H1 (cell line): Measurements from ENCODE around the gene MPND. TPM values are rescaled to one million over a fixed set of nuclear protein-coding genes. Genes with fewer than 3 reads are reported as not detected.

Experiments
- CTCF ChIA-PET: fragments of 300-600 bp; sonication (Branson Sonifier 250); formaldehyde crosslinking; loops from one replicate; lab custom pipeline; 2021; ENCODE audit not compliant: partially characterized antibody; lab: Charles Lee
- POLR2A ChIA-PET: fragments of 300-600 bp; sonication (Branson Sonifier 250); formaldehyde crosslinking; loops from one replicate; lab custom pipeline; 2021; ENCODE audit warnings: inconsistent platforms; ENCODE audit not compliant: partially characterized antibody; lab: Charles Lee
- DNase-seq, 2 experiments: peaks; one replicate each; pipeline versions ENCODE4 v3.0.0 to v3.0.0-alpha.2; 2010 to 2022; ENCODE audit warnings: low spot score in 2 of 2, low read depth in 1 of 2, mixed read lengths in 1 of 2
- FAIRE-seq: peaks from 2 replicates; lab custom pipeline; 2011; peaks lifted over from hg19 to GRCh38; lab: Jason Lieb, UNC
- H2AFZ ChIP-seq: 2 replicates; pipeline ENCODE4 v1.8.1; 2012; ENCODE audit warnings: low read length, inconsistent platforms
- H2AK5ac ChIP-seq: 2 replicates; pipeline ENCODE4 v1.6.1; 2013; ENCODE audit warnings: low read depth, low read length
- H2BK120ac ChIP-seq: replicated peaks from 2 replicates; pipeline ENCODE3; 2013; ENCODE audit warnings: low read depth, low read length, inconsistent platforms
- H2BK12ac ChIP-seq: 2 replicates; pipeline ENCODE4 v1.6.1; 2013; ENCODE audit warnings: low read depth, low read length
- H2BK15ac ChIP-seq: 2 replicates; pipeline ENCODE4 v1.6.1; 2013; ENCODE audit warnings: low read length
- H2BK20ac ChIP-seq: 2 replicates; pipeline ENCODE4 v1.6.1; 2013; ENCODE audit warnings: low read length
- H2BK5ac ChIP-seq: 2 replicates; pipeline ENCODE4 v1.6.1; 2013; ENCODE audit warnings: low read depth, low read length
- H3K14ac ChIP-seq: 2 replicates; pipeline ENCODE4 v1.6.1; 2013; ENCODE audit warnings: inconsistent platforms; ENCODE audit not compliant: insufficient read length
- H3K18ac ChIP-seq: 2 replicates; pipeline ENCODE4 v1.6.1; 2013; ENCODE audit warnings: low read length; ENCODE audit errors: extremely low read depth
- H3K23ac ChIP-seq: 2 replicates; pipeline ENCODE4 v1.6.1; 2013; ENCODE audit warnings: inconsistent platforms; ENCODE audit not compliant: insufficient read length
- H3K23me2 ChIP-seq: 2 replicates; pipeline ENCODE4 v1.6.1; 2013; ENCODE audit warnings: low read depth, low read length
- H3K27ac ChIP-seq: 2 replicates; pipeline ENCODE4 v1.6.1; 2011; ENCODE audit warnings: low read depth, low read length, inconsistent platforms
- H3K27me3 ChIP-seq, 4 experiments: replicated peaks in 1 of 4; 1 replicate in 1 of 4; 2 replicates in 3 of 4; pipeline versions ENCODE4 v1.6.1 to v1.8.1; 2011 to 2013; ENCODE audit warnings: low read length in 3 of 4, mild to moderate bottlenecking in 3 of 4, inconsistent platforms in 2 of 4, mixed read lengths in 2 of 4, moderate library complexity in 1 of 4; ENCODE audit not compliant: control insufficient read depth in 3 of 4, insufficient read depth in 3 of 4; ENCODE audit errors: extremely low read depth in 1 of 4
- H3K36me3 ChIP-seq, 4 experiments: 2 replicates each; pipeline versions ENCODE4 v1.6.1 to v1.8.1; 2011 to 2013; ENCODE audit warnings: mild to moderate bottlenecking in 4 of 4, low read length in 3 of 4, moderate library complexity in 2 of 4, control low read depth in 1 of 4, inconsistent platforms in 1 of 4; ENCODE audit not compliant: insufficient read depth in 4 of 4, control insufficient read depth in 2 of 4
- H3K4ac ChIP-seq: replicated peaks from 2 replicates; pipeline ENCODE3; 2013; ENCODE audit warnings: low read length, low read depth, mixed read lengths, inconsistent platforms; ENCODE audit not compliant: insufficient read length
- H3K4me1 ChIP-seq, 4 experiments: replicated peaks in 1 of 4; 1 replicate in 1 of 4; 2 replicates in 3 of 4; pipeline versions ENCODE4 v1.6.1 to v1.8.1; 2011 to 2013; ENCODE audit warnings: low read length in 3 of 4, inconsistent platforms in 2 of 4, mixed read lengths in 1 of 4; ENCODE audit not compliant: insufficient read depth in 4 of 4, control insufficient read depth in 3 of 4
- H3K4me2 ChIP-seq, 2 experiments: 2 replicates each; pipeline versions ENCODE4 v1.6.1 to v1.8.1; 2011 to 2013; ENCODE audit warnings: low read depth in 2 of 2, low read length in 2 of 2, control low read depth in 1 of 2, inconsistent platforms in 1 of 2, mild to moderate bottlenecking in 1 of 2; ENCODE audit not compliant: insufficient read depth in 1 of 2
- H3K4me3 ChIP-seq, 4 experiments: fragments of 200-600, 300-600 bp in 1 of 4; sonication (generic), shearing (Covaris generic), sonication (Bioruptor Twin) in 1 of 4; 2 replicates each; pipeline versions ENCODE4 v1.5.1 to v1.8.1; 2011 to 2016; ENCODE audit warnings: low read length in 4 of 4, low read depth in 3 of 4, control low read depth in 2 of 4, inconsistent platforms in 2 of 4, mild to moderate bottlenecking in 2 of 4, mixed read lengths in 1 of 4, moderate library complexity in 1 of 4; ENCODE audit not compliant: insufficient read depth in 2 of 4; ENCODE audit errors: extremely low read depth in 1 of 4
- H3K56ac ChIP-seq: replicated peaks from 2 replicates; pipeline ENCODE3; 2013; ENCODE audit warnings: low read depth, mild to moderate bottlenecking, mixed read lengths, low read length, inconsistent platforms; ENCODE audit not compliant: insufficient read length
- H3K79me1 ChIP-seq: 2 replicates; pipeline ENCODE4 v1.6.1; 2013; ENCODE audit warnings: low read depth, low read length, control low read depth
- H3K79me2 ChIP-seq, 2 experiments: 2 replicates each; pipeline versions ENCODE4 v1.6.1 to v1.8.1; 2012 to 2013; ENCODE audit warnings: low read length in 2 of 2, mild to moderate bottlenecking in 2 of 2, inconsistent platforms in 1 of 2; ENCODE audit not compliant: insufficient read depth in 2 of 2, control insufficient read depth in 1 of 2
- H3K9ac ChIP-seq, 4 experiments: replicated peaks in 1 of 4; 1 replicate in 1 of 4; 2 replicates in 3 of 4; pipeline versions ENCODE4 v1.6.1 to v1.8.1; 2011 to 2013; ENCODE audit warnings: low read depth in 3 of 4, low read length in 3 of 4, control low read depth in 2 of 4, mild to moderate bottlenecking in 2 of 4, moderate library complexity in 2 of 4, inconsistent platforms in 1 of 4; ENCODE audit errors: extremely low read depth in 1 of 4
- H3K9me3 ChIP-seq, 2 experiments: 2 replicates each; pipeline versions ENCODE4 v1.6.1 to v1.8.1; 2012 to 2013; ENCODE audit warnings: mild to moderate bottlenecking in 2 of 2, moderate library complexity in 2 of 2, control low read depth in 1 of 2, inconsistent platforms in 1 of 2, low read depth in 1 of 2, low read length in 1 of 2, mixed read lengths in 1 of 2; ENCODE audit not compliant: insufficient read depth in 2 of 2
- H4K20me1 ChIP-seq, 2 experiments: replicated peaks in 1 of 2; 2 replicates each; pipeline versions ENCODE3 to v1.8.1; 2011 to 2013; ENCODE audit warnings: inconsistent platforms in 2 of 2, low read length in 2 of 2, mild to moderate bottlenecking in 1 of 2; ENCODE audit not compliant: insufficient read depth in 2 of 2, control insufficient read depth in 1 of 2
- H4K5ac ChIP-seq: 2 replicates; pipeline ENCODE4 v1.6.1; 2013; ENCODE audit warnings: low read length, low read depth, mixed read lengths, inconsistent platforms; ENCODE audit not compliant: insufficient read length
- H4K8ac ChIP-seq: 2 replicates; pipeline ENCODE4 v1.8.0; 2013; ENCODE audit warnings: mild to moderate bottlenecking, moderate library complexity, low read length, inconsistent platforms; ENCODE audit not compliant: insufficient read depth; ENCODE audit errors: extremely low read depth
- H4K91ac ChIP-seq: replicated peaks from 2 replicates; pipeline ENCODE3; 2013; ENCODE audit warnings: low read length, mixed read lengths, inconsistent platforms; ENCODE audit not compliant: insufficient read length
- CBX5 ChIP-seq: fragments of 300-800, 300-1000 bp; sonication (generic); IDR thresholded peaks from 2 replicates; pipeline ENCODE4 v1.7.1; 2016; ENCODE audit warnings: antibody characterized with exemption, low read length, low read depth
- CBX8 ChIP-seq: fragments of 300-800, 300-1000 bp; sonication (generic); IDR thresholded peaks from 2 replicates; pipeline ENCODE4 v1.7.1; 2016; ENCODE audit warnings: low read depth, low read length, borderline replicate concordance
- CHD1 ChIP-seq: IDR thresholded peaks from 2 replicates; pipeline ENCODE4 v1.6.1; 2012; ENCODE audit warnings: low read depth, low read length, improper control_type of control experiment
- CREB1 ChIP-seq: IDR thresholded peaks from 2 replicates; pipeline ENCODE4 v1.6.1; 2012; ENCODE audit warnings: inconsistent platforms
- CTCF ChIP-seq, 3 experiments: IDR thresholded peaks; 1 replicate in 2 of 3; 2 replicates in 1 of 3; pipeline versions ENCODE4 v1.5.1 to v1.6.1; 2011; ENCODE audit warnings: low read length in 3 of 3, mild to moderate bottlenecking in 3 of 3, inconsistent platforms in 2 of 3, low read depth in 1 of 3, moderate library complexity in 1 of 3; ENCODE audit not compliant: insufficient read depth in 1 of 3; ENCODE audit errors: control extremely low read depth in 1 of 3
- HDAC6 ChIP-seq: IDR thresholded peaks from one replicate; pipeline ENCODE4 v1.7.1; 2012; ENCODE audit warnings: low read depth, mild to moderate bottlenecking, inconsistent platforms, low read length, moderate library complexity
- KDM5A ChIP-seq: fragments of 200-600 bp; IDR thresholded peaks from 2 replicates; pipeline ENCODE4 v1.7.1; 2012; ENCODE audit warnings: mild to moderate bottlenecking, low read length, inconsistent platforms, mixed read lengths
- NANOG ChIP-seq: IDR thresholded peaks from 2 replicates; pipeline ENCODE4 v1.6.1; 2011; ENCODE audit warnings: low read length, low read depth, mild to moderate bottlenecking, inconsistent platforms; ENCODE audit not compliant: insufficient read depth, poor library complexity, severe bottlenecking
- POLR2AphosphoS5 ChIP-seq: IDR thresholded peaks from 2 replicates; pipeline ENCODE4 v1.6.1; 2011; ENCODE audit warnings: low read depth, low read length
- POU5F1 ChIP-seq: IDR thresholded peaks from 2 replicates; pipeline ENCODE4 v1.6.1; 2011; ENCODE audit warnings: low read depth, mild to moderate bottlenecking, low read length, moderate library complexity
- SP2 ChIP-seq: IDR thresholded peaks from 2 replicates; pipeline ENCODE4 v1.6.1; 2012; ENCODE audit warnings: mild to moderate bottlenecking, low read length, inconsistent platforms
- SP4 ChIP-seq: IDR thresholded peaks from 2 replicates; pipeline ENCODE4 v1.6.1; 2012; ENCODE audit warnings: low read length, inconsistent platforms
- SUZ12 ChIP-seq: fragments of 200-600 bp; sonication (generic); IDR thresholded peaks from 2 replicates; pipeline ENCODE4 v1.6.1; 2012; ENCODE audit warnings: mild to moderate bottlenecking, inconsistent platforms, low read length, moderate library complexity, mixed read lengths
- WGBS, 2 experiments: shearing (Covaris generic) in 1 of 2; methylation state at CpG; one replicate each; pipeline versions ENCODE4 v1.1.6 to v1.1.7; 2013 to 2015; ENCODE audit warnings: low lambda C conversion rate in 2 of 2, mixed read lengths in 2 of 2, inconsistent platforms in 1 of 2, low coverage in 1 of 2, missing lambda C conversion rate in 1 of 2; ENCODE audit not compliant: insufficient replicate concordance in 2 of 2, insufficient coverage in 1 of 2, insufficient read length in 1 of 2; ENCODE audit errors: extremely low coverage in 1 of 2, missing lambda C conversion rate in 1 of 2; 5-methylcytosine and 5-hydroxymethylcytosine counted together
- polyA plus RNA-seq, 7 experiments: library from polyadenylated mRNA; depleted of rRNA in 3 of 7; stranded (reverse) in 5 of 7; unstranded in 2 of 7; fragments of >200 nt in 5 of 7; fragments of 200-250 nt in 2 of 7; gene quantifications; 1 replicate in 5 of 7; 2 replicates in 1 of 7; 4 replicates in 1 of 7; pipeline versions ENCODE4 v1.2.1 to v1.2.3, GENCODE V29; 2011 to 2013; ENCODE audit warnings: missing spikeins in 2 of 7, mixed read lengths in 2 of 7
- total RNA-seq: library from RNA; stranded (reverse); fragmentation: NEBNext Ultra II Directional; extraction: Animal tissue kit (Norgen Biotek cat#: 25700); gene quantifications from 2 replicates; pipeline ENCODE4 v1.2.1, GENCODE V29; 2021

Gene MPND
- total and polyA plus RNA-seq, 2 of the 8 experiments (the other 6 are each of a cell fraction or from before 2014, with no cell fraction given): 22.9 to 27.7 TPM

- no peak overlapping the region for H2AFZ ChIP-seq
- H3K9me3 ChIP-seq: no peaks in the 10 kb centered on the region
- H2BK120ac ChIP-seq: no peak overlapping the region
- no peak overlapping the region for H2BK20ac ChIP-seq
- no peak overlapping the region for H3K56ac ChIP-seq
- no peak overlapping the region for H3K9ac ChIP-seq
- ChIA-PET POLR2A (interaction anchor here (1.0 to 4.5 kb wide), 3 partner anchors 11 to 15 kb away, joined by 3 to 27 read pairs (median 12); partner anchors contain the start of gene MPND), CTCF (interaction anchor here (0.6 to 20.4 kb wide), 5 partner anchors 8 to 123 kb away, joined by 3 to 311 read pairs (median 4); partner anchors contain the start of gene SHD)
- 94% methylated on average over 15 of the region's 17 CpGs; no CpG with 5 or more reads in 1 of the 2 experiments for WGBS, 2 experiments
- no peak overlapping the region for H4K5ac ChIP-seq
- peaks cover 0 to 2% (median 0%) of the 10 kb centered on the region in 4 experiments; a peak in 1 of 7 replicates for H3K4me1 ChIP-seq
- no peak overlapping the region for H3K4ac ChIP-seq
- peaks cover 0 to 12% of the 10 kb centered on the region in 2 experiments for H4K20me1 ChIP-seq
- no peak overlapping the region for H2AK5ac ChIP-seq
- DNase-seq (no peak), FAIRE-seq (no peak)
- no peak overlapping the region for H4K91ac ChIP-seq
- H3K4me2 ChIP-seq: no peak overlapping the region
- no peak overlapping the region for H2BK12ac ChIP-seq
- H3K23me2 ChIP-seq: no peaks in the 10 kb centered on the region
- H3K23ac ChIP-seq: no peak overlapping the region
- H2BK5ac ChIP-seq: no peak overlapping the region
- peaks cover 0 to 18% (median 8%) of the 10 kb centered on the region in 4 experiments; a peak in 5 of 8 replicates for H3K36me3 ChIP-seq
- H3K27me3 ChIP-seq: no peaks in the 10 kb centered on the region
- H3K79me2 ChIP-seq: no peaks in the 10 kb centered on the region
- no peak overlapping the region for H3K27ac ChIP-seq
- H3K4me3 ChIP-seq: no peak overlapping the region
- H3K14ac ChIP-seq: no peak overlapping the region
- no peaks in the 10 kb centered on the region for H3K79me1 ChIP-seq
- no peak overlapping the region for H4K8ac ChIP-seq
- H2BK15ac ChIP-seq: no peak overlapping the region
- no peak overlapping the region for H3K18ac ChIP-seq
- no peak for TF ChIP-seq SP2
- TF ChIP-seq POU5F1: no peak
- TF ChIP-seq POLR2AphosphoS5: no peak
- TF ChIP-seq NANOG: no peak
- no peak for TF ChIP-seq SP4
- TF ChIP-seq CTCF (IDR thresholded peaks at IDR 0.05; ENCODE audit: control extremely low read depth in 1 of 3, insufficient read depth in 1 of 3, low read depth in 1 of 3, low read length in 3 of 3): no peak
- no peak for TF ChIP-seq KDM5A
- TF ChIP-seq CBX8: no peak
- TF ChIP-seq CHD1: no peak
- no peak for TF ChIP-seq CREB1
- no peak for TF ChIP-seq CBX5
- TF ChIP-seq HDAC6: no peak
- no peak for TF ChIP-seq SUZ12
Measured at GRCh38 chr19:4354897-4355296, 11.5 kb downstream of the MPND start.
